HepG2 (cell line): ENCODE results near the gene PHF23. TPM values are rescaled to one million over a fixed set of nuclear protein-coding genes. Genes with fewer than 3 reads are reported as not detected.

Source experiments
- ATF4 ChIP-seq, 2 experiments: fragments of 450-650 bp in 1 of 2; sonication (generic) in 1 of 2; formaldehyde crosslinking; IDR thresholded peaks; 2 replicates each; pipeline versions ENCODE4 v1.5.0 to v1.8.0; 2020 to 2022; ENCODE audit warnings: mild to moderate bottlenecking in 1 of 2, missing genetic modification reagents in 1 of 2
- ETV6 ChIP-seq: sonication (generic); formaldehyde crosslinking; conservative IDR thresholded peaks from 2 replicates; pipeline ENCODE4 v1.4.0; 2020; ENCODE audit warnings: missing genetic modification reagents
- GABPA ChIP-seq, 2 experiments: IDR thresholded peaks; 2 replicates each; pipeline ENCODE4 v1.6.1; 2011 to 2016; ENCODE audit warnings: low read depth in 2 of 2, low read length in 1 of 2, missing biosample characterization in 1 of 2, missing genetic modification characterization in 1 of 2
- GABPB1 ChIP-seq: IDR thresholded peaks from 2 replicates; pipeline ENCODE4 v1.6.1; 2016; ENCODE audit warnings: mild to moderate bottlenecking, missing genetic modification reagents, moderate library complexity, missing compliant biosample characterization
- GLI4 ChIP-seq: sonication (generic); formaldehyde crosslinking; IDR thresholded peaks from 2 replicates; pipeline ENCODE4 v1.5.1; 2020; ENCODE audit warnings: missing genetic modification reagents, mild to moderate bottlenecking, moderate library complexity, borderline replicate concordance
- HNRNPUL1 ChIP-seq: fragments of 200-400 bp; formaldehyde crosslinking; IDR thresholded peaks from 2 replicates; pipeline ENCODE4 v1.6.1; 2017; ENCODE audit warnings: low read depth, mild to moderate bottlenecking, low read length, moderate library complexity
- HOXA7 ChIP-seq: sonication (generic); formaldehyde crosslinking; IDR thresholded peaks from 2 replicates; pipeline ENCODE4 v1.8.1; 2022; ENCODE audit warnings: mild to moderate bottlenecking, missing genetic modification reagents, moderate library complexity
- IRF2 ChIP-seq: IDR thresholded peaks from 2 replicates; pipeline ENCODE4 v1.6.1; 2018; ENCODE audit warnings: missing genetic modification reagents, missing compliant biosample characterization
- JUND ChIP-seq: sonication (generic); formaldehyde crosslinking; IDR thresholded peaks from 2 replicates; pipeline ENCODE4 v1.8.0; 2022; ENCODE audit warnings: mild to moderate bottlenecking, missing genetic modification reagents
- MZF1 ChIP-seq: sonication (generic); formaldehyde crosslinking; IDR thresholded peaks from 2 replicates; pipeline ENCODE4 v1.8.1; 2023; ENCODE audit warnings: mild to moderate bottlenecking, missing genetic modification reagents, borderline replicate concordance
- NCOA2 ChIP-seq: sonication (generic); formaldehyde crosslinking; IDR thresholded peaks from 2 replicates; pipeline ENCODE4 v1.8.0; 2022; ENCODE audit warnings: inconsistent platforms
- NFE2L1 ChIP-seq: sonication (generic); formaldehyde crosslinking; IDR thresholded peaks from 2 replicates; pipeline ENCODE4 v1.4.0; 2020; ENCODE audit warnings: missing genetic modification reagents, mild to moderate bottlenecking, borderline replicate concordance
- NFRKB ChIP-seq: fragments of 450-650 bp; IDR thresholded peaks from 2 replicates; pipeline ENCODE4 v1.6.1; 2017
- PCBP2 ChIP-seq: fragments of 200-400 bp; formaldehyde crosslinking; optimal IDR thresholded peaks from 2 replicates; pipeline ENCODE3; 2018; ENCODE audit warnings: low read length, low read depth; ENCODE audit not compliant: poor library complexity, severe bottlenecking
- PITX1 ChIP-seq: sonication (generic); formaldehyde crosslinking; IDR thresholded peaks from 2 replicates; pipeline ENCODE4 v1.5.1; 2020; ENCODE audit warnings: mild to moderate bottlenecking, missing genetic modification reagents
- RAD51 ChIP-seq: fragments of 450-650 bp; IDR thresholded peaks from 2 replicates; pipeline ENCODE4 v1.6.1; 2016; ENCODE audit warnings: borderline replicate concordance
- STAG1 ChIP-seq: sonication (generic); formaldehyde crosslinking; IDR thresholded peaks from 2 replicates; pipeline ENCODE4 v1.4.0; 2020; ENCODE audit warnings: missing genetic modification reagents
- YEATS2 ChIP-seq: sonication (generic); formaldehyde crosslinking; IDR thresholded peaks from 2 replicates; pipeline ENCODE4 v1.4.0; 2020; ENCODE audit warnings: missing genetic modification reagents, borderline replicate concordance
- ZBTB33 ChIP-seq: sonication (generic); formaldehyde crosslinking; IDR thresholded peaks from 2 replicates; pipeline ENCODE4 v1.4.0; 2020; ENCODE audit warnings: missing genetic modification reagents
- ZFP36 ChIP-seq: fragments of 150-350 bp; IDR thresholded peaks from 2 replicates; pipeline ENCODE4 v1.6.1; 2018; ENCODE audit warnings: borderline replicate concordance, low read length, low read depth; ENCODE audit not compliant: partially characterized antibody
- ZFP62 ChIP-seq: sonication (generic); formaldehyde crosslinking; IDR thresholded peaks from 2 replicates; pipeline ENCODE4 v1.4.0; 2020; ENCODE audit warnings: missing genetic modification reagents
- ZFYVE20 ChIP-seq: sonication (generic); formaldehyde crosslinking; IDR thresholded peaks from 2 replicates; pipeline ENCODE4 v1.8.0; 2023; ENCODE audit warnings: low read depth, mild to moderate bottlenecking, moderate library complexity, missing genetic modification reagents, borderline replicate concordance
- ZIK1 ChIP-seq: sonication (generic); formaldehyde crosslinking; IDR thresholded peaks from 2 replicates; pipeline ENCODE4 v1.5.0; 2020; ENCODE audit warnings: mild to moderate bottlenecking, low read depth, missing genetic modification reagents, borderline replicate concordance
- ZNF12 ChIP-seq: sonication (generic); formaldehyde crosslinking; IDR thresholded peaks from 2 replicates; pipeline ENCODE4 v1.5.0; 2020; ENCODE audit warnings: missing genetic modification reagents
- ZNF232 ChIP-seq: sonication (generic); formaldehyde crosslinking; IDR thresholded peaks from 2 replicates; pipeline ENCODE4 v1.4.0; 2020; ENCODE audit warnings: missing genetic modification reagents, borderline replicate concordance
- ZNF274 ChIP-seq: sonication (generic); formaldehyde crosslinking; IDR thresholded peaks from 2 replicates; pipeline ENCODE4 v1.5.1; 2020; ENCODE audit warnings: mild to moderate bottlenecking, missing genetic modification reagents
- ZNF510 ChIP-seq: sonication (generic); formaldehyde crosslinking; IDR thresholded peaks from 2 replicates; pipeline ENCODE4 v1.4.0; 2020; ENCODE audit warnings: low read depth, mild to moderate bottlenecking, missing genetic modification reagents
- ZNF549 ChIP-seq: sonication (generic); formaldehyde crosslinking; IDR thresholded peaks from 2 replicates; pipeline ENCODE4 v1.5.0; 2020; ENCODE audit warnings: missing genetic modification reagents
- ZNF746 ChIP-seq: sonication (generic); formaldehyde crosslinking; IDR thresholded peaks from 2 replicates; pipeline ENCODE4 v1.8.0; 2022; ENCODE audit warnings: mild to moderate bottlenecking, missing genetic modification reagents
- ZSCAN21 ChIP-seq: sonication (generic); formaldehyde crosslinking; IDR thresholded peaks from 2 replicates; pipeline ENCODE4 v1.8.0; 2022; ENCODE audit warnings: mild to moderate bottlenecking, missing genetic modification reagents, moderate library complexity, borderline replicate concordance
- polyA plus RNA-seq, 8 experiments: library from polyadenylated mRNA; depleted of rRNA in 3 of 8; stranded (reverse) in 7 of 8; unstranded in 1 of 8; fragments of >200 nt; fragmentation: Illumina TruSeq in 4 of 8; extraction: Trizol in 4 of 8; gene quantifications; 2 replicates each; pipeline versions ENCODE4 v1.2.1 to v1.2.3, GENCODE V29; 2011 to 2016; ENCODE audit warnings: low read depth in 4 of 8, missing spikeins in 1 of 8, mixed read lengths in 1 of 8; ENCODE audit not compliant: insufficient read depth in 1 of 8
- total RNA-seq, 5 experiments: library from RNA; depleted of rRNA; stranded (reverse); fragments of >200 nt; fragmentation: Illumina TruSeq; extraction: Trizol; gene quantifications; 2 replicates each; pipeline ENCODE4 v1.2.3, GENCODE V29; 2016; ENCODE audit warnings: low read depth in 1 of 5

The PHF23 gene
- total and polyA plus RNA-seq, 2 of the 13 experiments (the other 11 are each of a cell fraction or from before 2014, with no cell fraction given) = 27.6 to 33.2 TPM

- TF ChIP-seq NFRKB (no peak), ZNF232 (CRISPR knock-in tag) (no peak), ZSCAN21 (CRISPR knock-in tag) (peak; percentile 79; the same call in 1 of the 2 replicates), STAG1 (CRISPR knock-in tag) (peak; percentile 97), ETV6 (CRISPR knock-in tag) (no peak; the same call in 1 of the 2 replicates), GABPA (IDR thresholded peaks at IDR 0.05; ENCODE audit: low read depth, low read length) (no peak), GABPA (CRISPR knock-in tag; IDR thresholded peaks at IDR 0.05; ENCODE audit: low read depth) (peak; percentile 43), ZFP62 (CRISPR knock-in tag) (no peak), ZNF510 (CRISPR knock-in tag) (no peak), PITX1 (peak; percentile 81), ZFYVE20 (CRISPR knock-in tag) (no peak), ZNF549 (CRISPR knock-in tag) (no peak), RAD51 (no peak), MZF1 (CRISPR knock-in tag) (no peak), NFE2L1 (no peak), PCBP2 (no peak), ZIK1 (CRISPR knock-in tag) (0 out of 2 replicates have a peak, but pooled peaks have one; percentile 37), ZNF274 (peak; percentile 78; the same call in 1 of the 2 replicates), ZBTB33 (CRISPR knock-in tag) (peak; percentile 83), NCOA2 (CRISPR knock-in tag) (peak; percentile 37; the same call in 1 of the 2 replicates), GLI4 (0 out of 2 replicates have a peak, but pooled peaks have one; percentile 55), IRF2 (CRISPR knock-in tag) (peak; percentile 71; the same call in 1 of the 2 replicates), ZFP36 (no peak), JUND (CRISPR knock-in tag) (no peak), GABPB1 (peak; percentile 42; the same call in 1 of the 2 replicates), ATF4 (CRISPR knock-in tag; IDR thresholded peaks at IDR 0.05) (peak in 1 of 2 experiments; percentile 73; a peak in 2 of 4 replicates), ZNF12 (peak; percentile 52; the same call in 1 of the 2 replicates), YEATS2 (CRISPR knock-in tag) (no peak; the same call in 1 of the 2 replicates), HOXA7 (CRISPR knock-in tag) (no peak), ZNF746 (CRISPR knock-in tag) (no peak; the same call in 1 of the 2 replicates), HNRNPUL1 (no peak)
Measured at GRCh38 chr17:7280519-7281073, 41.3 kb upstream of the PHF23 start (continued).
